Measurements from ENCODE around the gene CWC27.

The CWC27 gene

DNA sequence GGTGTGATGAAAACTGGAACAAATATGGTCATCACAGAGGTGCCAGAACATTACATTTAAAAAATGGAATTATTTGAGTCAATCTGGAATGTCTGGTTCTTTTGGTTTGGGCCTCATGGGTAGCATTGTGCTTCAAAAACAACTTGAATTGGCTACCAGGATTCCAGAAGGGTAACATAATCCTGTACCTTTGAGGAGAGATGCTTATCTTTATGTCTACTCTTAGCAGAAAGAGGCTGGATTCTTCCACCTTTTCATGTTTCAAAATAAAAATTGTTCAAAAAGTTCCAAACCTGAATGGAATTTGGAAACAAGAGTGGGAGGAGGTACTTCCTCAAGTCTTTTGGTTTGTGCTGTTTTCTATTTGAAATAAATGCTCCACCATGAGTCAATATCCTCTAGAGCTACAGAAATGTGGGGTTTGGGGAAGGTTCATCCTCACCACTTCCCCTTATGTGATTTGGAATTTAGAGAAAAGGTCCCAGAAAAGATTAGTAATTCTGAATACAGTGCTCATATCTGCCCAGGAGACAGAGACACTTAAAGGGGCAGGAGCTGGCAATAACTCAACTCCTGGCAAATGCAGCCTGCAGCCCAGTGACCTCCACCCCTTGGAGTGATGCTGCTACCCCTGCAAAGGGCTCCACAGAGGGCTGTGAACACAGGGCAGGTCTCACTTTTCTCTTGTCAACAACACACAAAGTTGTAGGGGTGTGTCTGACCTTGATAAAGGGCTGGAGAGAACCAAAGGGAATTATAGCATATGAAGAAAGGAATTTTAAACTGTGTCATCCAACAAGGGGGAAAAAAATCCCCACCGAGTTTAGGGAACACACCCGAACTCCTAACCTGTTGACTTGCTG, 272.8 kb downstream of the CWC27 start:
- DNase-seq, result peak; percentile 90

DNA sequence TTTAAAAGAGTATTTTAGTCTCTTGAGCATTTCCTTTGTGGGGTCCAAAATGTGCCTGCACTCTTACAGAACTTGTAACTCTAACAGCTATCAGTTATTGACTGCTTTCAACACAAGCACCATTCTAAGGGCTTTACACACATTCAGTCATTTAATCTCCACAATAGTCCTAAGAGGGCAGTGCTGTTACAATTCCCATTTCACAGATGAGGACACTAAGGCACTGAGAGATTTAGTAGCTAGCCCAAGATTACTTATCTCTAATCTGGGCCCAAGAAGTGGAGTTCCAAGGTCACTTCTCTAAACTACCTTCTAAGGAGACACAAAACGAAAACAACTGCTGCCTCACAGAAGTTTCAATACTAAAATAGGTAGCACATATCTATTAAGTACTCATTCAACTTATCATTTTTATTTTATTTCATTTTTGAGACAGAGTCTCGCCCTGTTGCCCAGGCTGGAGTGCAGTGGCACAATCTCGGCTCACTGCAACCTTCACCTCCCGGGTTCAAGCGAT, 275.2 kb downstream of the CWC27 start:
- DNase-seq, result no peak

DNA sequence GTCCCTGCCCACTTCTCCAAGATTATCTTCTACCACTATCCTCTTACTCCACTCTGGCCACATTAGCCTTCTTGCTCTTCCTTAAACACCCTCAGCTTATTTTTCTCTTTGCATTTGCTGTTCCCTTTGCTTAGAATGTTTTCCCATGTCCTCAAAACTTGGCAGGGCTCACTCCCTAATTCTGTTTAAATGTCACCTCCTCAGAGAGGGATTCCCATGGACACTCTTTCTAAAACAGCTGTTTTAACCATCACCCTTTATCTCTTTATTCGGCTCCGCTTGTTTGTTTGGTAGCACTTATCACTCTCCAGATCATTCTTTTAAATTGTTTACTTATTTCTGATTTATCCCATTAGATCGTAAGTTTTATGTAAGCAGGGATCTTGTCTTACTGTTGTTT, 278.5 kb downstream of the CWC27 start:
- DNase-seq, result no peak

DNA sequence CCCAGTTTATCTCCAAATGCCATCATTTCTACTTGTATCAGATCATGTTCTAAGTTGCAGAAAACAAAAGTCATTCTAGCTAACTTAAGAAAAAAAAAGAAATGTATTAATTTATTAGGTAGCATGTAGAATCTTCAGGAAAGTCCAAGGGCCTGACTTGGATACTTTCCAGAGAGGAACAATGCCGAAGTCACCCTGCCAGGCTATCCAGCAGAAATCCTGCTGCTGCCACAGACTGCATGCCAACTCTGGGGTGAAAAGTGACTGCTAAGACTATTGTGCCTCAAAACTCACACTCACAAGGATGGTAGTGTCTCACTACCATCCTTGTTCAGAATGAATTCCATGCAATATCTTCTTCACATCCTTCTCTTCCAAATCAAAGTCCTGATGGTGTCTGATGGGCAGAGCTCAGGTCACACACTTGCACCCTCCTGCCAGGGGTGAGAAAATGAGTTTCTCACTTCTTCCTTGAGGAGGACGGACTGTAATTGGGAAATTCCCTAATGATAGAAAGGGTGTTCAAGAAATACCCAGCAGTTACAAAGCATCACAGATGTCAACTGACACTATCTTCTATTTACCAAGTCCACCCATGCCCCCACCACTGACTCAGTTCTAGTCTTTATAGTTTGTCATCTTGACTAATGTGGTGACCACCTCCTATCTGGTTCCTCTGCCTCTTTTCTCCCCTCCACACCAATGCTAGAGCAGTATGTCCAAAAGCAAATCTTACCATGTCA, 279.4 kb downstream of the CWC27 start:
- no peak for DNase-seq

DNA sequence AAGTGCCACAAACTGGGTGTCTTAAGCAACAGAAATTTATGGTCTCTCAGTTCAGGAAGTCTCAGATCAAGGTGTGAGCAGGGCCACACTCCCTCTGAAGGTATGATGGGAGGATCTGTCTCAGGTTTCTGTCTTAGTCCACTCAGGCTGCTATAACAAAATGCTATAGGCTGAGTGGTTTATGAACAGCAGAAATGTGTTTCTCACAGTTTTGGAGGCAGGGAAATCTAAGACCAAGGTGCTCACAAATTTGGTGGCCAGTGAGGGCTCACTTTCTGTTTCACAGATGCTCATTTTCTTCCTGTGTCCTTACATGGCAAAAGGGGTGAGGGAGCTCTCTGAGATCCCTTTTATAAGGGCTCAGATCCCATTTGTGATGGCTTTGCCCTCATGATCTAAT, 281.4 kb downstream of the CWC27 start:
- DNase-seq, result no peak

DNA sequence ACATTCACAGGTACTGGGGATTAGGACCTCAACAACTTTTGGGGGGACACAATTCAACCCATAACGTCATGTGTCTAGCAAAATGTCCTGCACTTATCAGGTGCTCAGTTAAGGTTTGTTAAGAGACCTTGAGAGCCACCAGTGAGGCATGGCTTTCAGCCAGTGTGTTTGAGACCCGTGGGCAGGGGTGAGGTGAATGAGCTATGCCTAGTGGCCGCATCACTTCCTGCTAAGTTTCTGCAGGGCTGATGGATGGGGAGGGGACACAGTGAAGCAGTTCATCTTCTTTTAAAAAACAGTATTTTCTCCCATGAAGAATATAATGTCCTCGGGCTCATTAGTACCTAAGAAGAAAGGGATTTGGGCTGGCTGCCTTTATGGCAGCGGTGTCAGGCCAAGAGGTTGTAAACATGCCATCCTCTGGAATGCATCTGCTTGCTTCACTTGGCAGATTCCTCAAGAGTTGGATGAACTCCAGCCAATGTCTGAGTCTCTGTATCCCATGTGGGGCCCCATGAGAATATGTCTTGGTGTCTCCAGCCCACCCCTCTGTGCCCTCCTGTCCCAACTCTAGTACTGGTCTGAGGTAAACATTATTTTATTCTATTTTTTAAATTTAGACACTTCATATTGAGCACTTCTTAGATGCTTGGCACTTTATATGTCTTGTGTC, 282.2 kb downstream of the CWC27 start:
- DNase-seq, result no peak

DNA sequence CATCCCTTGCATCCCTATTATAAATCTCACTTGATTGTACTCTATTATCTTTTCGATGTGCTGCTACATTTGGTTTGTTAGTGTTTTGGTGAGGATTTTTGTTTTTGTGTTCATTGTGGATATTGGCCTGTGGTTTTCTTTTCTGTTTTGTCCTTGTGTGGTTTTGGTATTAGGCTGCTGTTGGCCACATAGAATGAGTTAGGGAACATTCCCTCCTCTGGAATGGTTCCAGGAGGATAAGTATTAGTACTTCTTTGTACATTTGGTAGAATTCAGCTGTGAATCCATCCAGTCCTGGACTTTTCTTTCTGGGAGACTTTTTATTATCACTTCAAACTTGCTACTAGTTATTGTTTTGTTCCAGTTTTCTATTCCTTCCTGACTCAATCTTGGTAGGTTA, 287.2 kb downstream of the CWC27 start:
- DNase-seq, result no peak

DNA sequence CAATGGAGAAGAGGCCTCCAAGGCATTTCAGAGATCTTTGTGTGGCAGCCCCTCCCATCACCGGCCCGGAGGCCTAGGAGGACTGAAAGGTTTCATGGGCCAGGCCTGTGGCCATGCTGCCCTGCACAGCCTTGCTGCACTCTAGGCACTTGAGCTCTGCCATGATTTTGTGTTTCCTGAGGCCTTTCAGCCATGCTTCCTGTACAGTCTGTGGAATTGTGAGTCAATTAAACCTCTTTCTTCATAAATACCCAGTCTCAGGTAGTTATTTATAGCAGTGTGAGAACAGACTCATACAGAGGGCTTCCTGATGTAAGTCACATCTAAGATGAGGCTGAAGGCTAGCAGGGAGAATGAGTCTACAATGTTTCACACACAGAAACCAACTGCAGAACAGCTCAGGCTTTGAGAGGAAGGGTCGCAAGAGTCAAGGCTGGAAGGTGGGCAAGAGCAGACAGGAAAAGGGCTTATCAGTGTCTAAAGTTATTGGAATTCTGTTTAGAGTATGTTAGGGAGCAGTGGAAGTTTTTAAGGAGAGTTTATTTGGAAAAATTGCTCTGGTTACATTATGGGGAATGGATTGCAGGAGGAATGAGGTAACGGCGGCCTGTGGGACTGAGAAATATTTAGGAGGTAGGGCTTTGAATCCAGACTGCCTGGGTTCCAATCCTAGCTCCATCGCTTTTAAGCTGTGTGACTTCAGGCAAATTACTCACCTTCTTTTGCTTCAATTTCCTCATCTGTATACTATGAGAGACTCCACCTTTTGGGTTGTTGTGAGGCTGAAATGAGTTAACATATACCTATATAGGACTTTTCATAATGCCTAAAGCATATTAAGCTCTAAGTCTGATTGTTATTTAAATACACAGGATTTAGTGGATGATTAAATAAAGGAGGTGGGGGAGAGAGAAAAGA, 291.2 kb downstream of the CWC27 start:
- DNase-seq, result peak; percentile 79

DNA sequence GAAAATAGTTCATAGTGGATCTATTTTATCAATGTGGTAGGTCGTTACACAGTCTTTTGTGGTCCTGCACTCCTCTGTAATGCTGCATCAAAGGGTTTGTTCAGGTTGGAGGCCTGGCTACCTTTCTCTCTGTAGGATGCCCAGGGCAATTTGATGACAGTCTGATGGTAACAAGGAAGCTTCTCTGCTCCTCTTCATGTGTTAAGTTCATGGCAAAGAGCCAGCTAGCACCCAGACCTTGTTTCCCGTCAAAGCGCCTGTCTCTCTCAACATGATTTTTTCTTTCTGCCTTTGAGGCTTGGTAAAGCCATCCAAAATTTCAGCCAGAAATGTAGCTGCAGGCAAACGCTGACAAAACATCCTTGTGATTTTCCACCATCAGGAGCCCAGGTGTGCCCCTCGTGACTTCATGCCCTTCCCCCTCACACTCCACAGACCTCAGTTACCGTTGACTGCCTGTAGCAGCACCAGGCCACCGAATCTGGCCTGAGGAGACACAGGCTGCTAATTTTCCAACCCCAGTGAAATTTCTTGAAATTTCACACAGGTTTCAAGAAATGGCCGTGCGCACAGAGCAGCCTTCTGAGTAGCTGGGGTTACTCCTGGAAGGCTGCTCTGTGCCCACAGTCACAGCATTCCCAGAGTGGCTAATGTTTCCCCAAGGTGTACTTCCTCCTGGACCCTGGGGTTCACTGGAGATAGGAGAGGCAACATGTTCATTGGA, 292.7 kb downstream of the CWC27 start:
- no peak for DNase-seq

DNA sequence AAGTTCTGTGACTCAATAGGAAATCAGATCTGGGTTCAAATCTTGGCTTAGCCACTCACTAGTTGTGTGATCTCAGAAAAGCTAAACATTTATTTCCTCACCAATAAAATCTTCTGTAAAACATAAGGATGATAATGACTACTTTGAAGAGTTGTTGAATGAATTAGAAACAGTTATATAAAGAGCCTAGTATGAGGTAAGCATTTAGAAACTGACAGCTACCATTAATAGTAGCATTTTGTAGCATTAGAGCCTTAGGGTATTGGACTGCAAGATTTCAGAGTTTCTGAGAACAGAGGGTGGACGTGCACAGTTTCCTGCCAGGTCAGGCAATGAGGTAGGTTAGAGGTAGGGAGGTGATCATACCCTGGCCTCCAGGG, 293.2 kb downstream of the CWC27 start:
- DNase-seq, result no peak

DNA sequence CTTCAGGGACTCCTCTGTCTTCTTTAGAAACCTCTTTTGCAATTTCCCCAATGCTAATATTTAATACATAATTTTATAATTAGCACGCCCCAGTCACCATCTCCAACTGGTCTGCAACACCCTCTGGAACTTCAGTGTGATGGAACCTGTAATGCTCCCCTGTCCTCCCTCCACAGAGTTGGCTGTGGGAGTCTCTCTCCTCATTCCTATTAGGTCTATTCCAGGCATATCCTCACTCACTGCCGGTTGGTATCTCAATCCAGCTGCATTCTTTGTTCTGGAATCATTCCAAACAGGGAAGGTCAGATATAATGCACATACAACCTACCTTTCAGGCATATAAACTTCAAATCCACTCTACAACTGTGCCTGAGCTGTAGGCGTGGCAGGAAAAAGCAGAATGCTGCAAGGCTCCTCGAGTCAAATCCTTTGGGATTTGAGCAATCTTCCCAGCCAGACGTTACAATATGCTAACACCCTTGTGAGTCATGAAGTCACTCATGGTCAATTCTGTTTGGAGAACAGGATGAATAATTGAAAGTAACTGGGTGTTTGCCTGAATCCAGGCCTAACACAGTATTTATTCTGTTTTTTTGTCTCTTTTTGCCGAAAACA, 293.8 kb downstream of the CWC27 start:
- DNase-seq, result peak; percentile 98

DNA sequence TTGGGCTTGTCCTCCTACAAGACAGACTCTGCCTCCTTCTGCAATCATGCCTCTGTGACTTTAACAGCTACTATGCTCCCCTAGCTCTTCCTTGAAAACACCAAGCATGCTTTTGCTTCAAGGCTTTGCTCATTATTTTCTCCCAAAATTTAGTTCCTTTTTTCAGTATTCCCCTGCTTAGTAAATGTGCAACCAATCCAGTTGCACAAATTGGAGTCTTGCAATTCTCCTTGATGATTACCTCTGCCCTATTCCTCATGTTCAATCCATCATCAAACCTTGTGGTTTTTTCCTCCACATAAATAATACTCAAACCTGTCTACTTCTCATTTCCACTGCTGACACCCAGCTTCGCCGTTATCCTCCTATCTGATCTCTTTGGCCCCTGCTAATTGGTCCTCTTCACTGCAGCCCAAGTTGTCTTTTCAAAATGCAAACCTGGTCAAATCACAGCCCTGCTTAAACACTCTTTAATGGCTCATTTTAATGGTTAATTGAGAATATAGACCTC, 296.3 kb downstream of the CWC27 start:
- no peak for DNase-seq

DNA sequence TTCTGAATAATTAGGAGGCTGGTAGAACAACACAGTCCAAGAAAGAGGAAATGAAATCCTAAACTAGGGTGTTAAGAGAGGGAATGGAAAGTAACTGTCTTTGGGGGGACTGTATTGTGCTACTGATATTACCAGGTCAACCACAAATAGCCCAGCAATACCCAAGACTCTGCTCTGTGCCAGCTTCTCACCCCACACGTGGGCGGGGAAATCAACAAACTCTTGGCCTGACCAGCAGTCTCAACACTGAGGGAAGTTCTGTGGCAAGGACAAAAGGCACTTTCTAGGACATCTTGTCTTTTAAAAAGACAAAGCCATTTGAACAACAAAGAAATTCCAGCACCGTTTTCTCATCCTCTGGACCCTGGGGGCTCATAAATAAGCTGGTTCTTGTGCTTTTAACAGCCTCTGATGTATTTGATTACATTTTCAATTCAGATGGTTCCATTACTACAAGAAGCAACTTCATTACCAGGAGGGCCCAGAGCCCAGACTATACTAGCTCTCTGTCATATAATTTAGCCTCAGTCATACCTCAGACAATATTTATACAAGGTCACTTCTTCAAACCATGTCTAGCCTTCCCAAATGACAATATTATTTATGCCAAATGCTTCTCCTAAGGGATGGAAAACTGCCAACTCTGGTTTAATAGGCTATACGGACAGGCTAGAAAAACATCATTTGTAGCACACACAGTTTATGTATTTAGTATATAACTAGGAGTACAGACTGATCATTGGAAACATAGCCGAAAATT, 297.8 kb downstream of the CWC27 start:
- no peak for DNase-seq

DNA sequence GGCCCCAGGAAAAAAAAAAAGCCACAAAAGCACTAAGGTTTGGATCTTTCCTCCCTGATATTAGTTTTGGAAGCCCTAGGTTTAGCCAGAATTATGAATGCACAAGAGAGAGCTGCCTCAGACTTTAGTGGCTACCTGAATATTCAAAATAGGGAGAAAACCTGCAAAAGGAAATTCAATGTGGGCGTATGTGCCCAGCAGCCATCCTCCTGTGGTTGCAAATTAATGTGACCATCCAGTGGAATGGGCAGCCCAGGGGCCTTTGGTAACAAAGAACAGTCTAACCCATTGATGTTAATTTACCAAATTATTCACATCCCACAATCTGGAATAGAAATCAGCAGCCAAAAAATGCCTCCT, 298.4 kb downstream of the CWC27 start:
- DNase-seq, result no peak
